Non-pigmented ciliary epithelial cell (primary cell): Measurements from ENCODE around the gene ABCA8.
"Not testable (repeated sequence)": the region's sequence is repeated elsewhere in the genome, so short reads cannot be mapped to it uniquely, and the experiment has no call there.

ENCODE experiments used
- DNase-seq: peaks from one replicate; pipeline ENCODE4 v3.0.0-alpha.2; 2010; ENCODE audit warnings: low read depth

The ABCA8 gene

GRCh38 chr17:68943812-68944182 is 11.4 kb downstream of the ABCA8 start:
- DNase-seq, result not testable (repeated sequence)

GRCh38 chr17:68943123-68943811 is 11.9 kb downstream of the ABCA8 start:
- DNase-seq, result no peak

GRCh38 chr17:68942389-68942788 is 12.8 kb downstream of the ABCA8 start:
- no peak for DNase-seq

DNA sequence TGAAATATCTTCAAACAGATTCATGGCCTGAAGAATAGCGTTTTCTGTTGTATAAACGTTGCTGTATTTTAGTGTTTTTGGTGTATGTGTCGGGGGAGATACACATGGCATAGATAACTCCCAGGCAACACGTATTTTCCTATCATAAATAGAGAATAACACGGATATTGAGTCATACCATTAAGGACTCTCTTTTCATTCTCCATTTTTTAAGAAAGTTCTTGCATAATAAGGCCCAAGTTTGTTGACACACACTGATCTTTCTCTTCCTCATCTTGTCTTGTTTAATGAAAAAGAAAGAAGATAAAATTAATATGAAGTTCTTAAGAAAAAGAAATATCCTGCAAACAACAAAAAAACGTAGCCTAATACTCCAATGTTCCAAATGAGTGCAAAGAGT is 13.4 kb downstream of the ABCA8 start:
- no peak for DNase-seq

- DNase-seq, result no peak
Observed at GRCh38 chr17:68939195-68939594, 16.0 kb downstream of the ABCA8 start.

DNA sequence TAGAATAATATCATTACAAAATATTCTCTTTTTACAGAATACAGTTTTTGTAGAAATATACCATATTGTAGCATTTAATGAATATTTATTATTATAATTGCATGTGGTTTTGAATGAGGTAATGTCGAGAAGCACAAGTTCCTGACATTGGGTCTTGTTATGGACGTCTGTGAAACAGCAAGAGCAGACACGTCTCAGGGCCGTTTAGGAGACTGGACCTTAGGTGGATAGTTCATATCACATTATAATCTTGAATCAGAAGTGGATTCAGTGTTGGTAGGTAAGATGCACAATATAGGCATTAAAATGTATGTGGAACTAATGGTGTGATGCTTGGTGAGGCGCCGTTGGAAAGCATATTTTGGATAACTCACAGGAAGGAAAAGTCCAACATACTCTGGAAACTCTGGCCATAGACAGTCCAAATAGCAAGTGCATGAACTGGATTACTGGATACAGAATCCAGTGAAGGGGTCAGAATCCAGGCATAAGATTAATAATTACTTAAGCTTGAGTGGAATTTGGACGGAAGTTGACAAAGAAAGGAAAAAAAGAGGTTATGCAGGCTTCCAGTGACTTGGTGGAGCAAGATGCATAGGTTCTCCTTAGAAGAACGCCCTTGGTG is 17.2 kb downstream of the ABCA8 start:
- no peak for DNase-seq

GRCh38 chr17:68927516-68927915 is 27.7 kb downstream of the ABCA8 start:
- no peak for DNase-seq

GRCh38 chr17:68924793-68925720 is 30.1 kb downstream of the ABCA8 start:
- no peak for DNase-seq

DNA sequence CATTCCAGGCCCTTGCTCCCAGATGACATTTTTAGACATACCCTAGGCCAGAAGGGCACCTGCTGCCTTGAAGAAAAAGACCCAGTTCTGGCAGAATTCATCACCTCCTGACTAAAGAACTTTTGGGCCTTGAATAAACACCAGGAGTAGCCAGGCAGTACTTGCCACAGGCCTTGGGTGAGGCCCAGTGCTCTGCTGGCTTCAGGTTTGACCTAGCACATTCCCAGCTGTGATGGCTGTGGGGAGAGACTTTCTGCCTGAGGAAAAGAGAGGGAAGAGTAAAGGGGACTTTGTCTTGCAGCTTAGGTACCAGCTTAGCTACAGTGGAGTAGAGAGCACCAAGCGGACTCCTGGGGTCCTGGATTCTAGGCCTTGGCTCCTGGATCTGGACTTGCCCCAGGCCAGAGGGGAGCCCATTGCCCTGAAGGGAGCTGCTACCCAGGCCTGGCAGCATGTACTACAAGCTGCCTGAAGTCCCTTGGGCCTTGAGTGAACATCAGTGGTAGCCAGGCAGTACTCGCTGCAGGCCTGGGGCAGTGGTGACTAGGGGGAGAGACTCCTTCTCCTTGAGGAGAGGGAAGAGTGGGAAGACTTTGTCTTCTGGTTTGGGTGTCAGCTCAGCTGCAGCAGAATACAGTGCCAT is 44.3 kb downstream of the ABCA8 start:
- no peak for DNase-seq

DNA sequence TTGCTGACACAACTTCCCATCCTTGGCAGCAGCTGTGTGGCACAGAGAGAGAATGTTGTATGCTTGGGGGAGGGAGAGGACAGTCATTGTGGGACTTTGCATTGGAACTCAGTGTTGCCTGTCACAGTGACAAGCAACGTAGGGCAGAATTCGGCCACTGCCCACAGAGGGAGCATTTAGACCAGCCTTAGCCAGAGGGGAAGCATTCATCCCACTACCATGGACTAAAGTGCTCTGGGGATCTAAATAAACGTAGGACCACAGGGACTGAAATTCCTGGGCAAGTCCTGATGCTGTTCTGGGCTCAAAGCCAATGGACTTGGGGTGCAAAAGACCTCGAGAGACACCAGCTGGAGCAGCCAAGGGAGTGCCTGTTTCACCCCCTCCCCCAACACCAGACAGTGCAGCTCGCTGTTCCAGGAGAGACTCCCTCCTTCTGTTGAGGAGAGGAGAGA is 44.9 kb downstream of the ABCA8 start:
- peak; percentile 2 for DNase-seq

GRCh38 chr17:68909066-68909465 is 46.1 kb downstream of the ABCA8 start:
- DNase-seq, result peak; percentile 92

- no peak for DNase-seq
Observed at GRCh38 chr17:68908045-68908444, 47.1 kb downstream of the ABCA8 start.

DNA sequence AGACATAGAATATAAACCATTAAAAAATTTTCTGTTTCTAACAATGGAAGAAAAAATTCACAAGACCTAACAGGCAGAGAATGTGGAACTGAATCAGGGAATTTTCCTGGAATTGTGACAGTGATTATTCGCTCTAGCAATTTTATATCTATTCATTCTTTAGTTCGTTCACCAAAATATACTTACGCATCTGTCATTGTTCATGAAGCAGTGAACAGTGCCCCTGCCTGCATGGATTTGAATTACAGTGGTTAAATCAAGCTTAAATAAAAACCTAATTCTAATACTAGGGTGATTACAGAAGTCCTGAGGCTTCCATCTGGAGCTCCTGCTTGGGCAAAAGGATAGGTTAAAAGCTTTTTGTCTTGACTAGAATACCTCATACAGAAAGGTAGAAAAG is 48.6 kb downstream of the ABCA8 start:
- peak; percentile 27 for DNase-seq

DNA sequence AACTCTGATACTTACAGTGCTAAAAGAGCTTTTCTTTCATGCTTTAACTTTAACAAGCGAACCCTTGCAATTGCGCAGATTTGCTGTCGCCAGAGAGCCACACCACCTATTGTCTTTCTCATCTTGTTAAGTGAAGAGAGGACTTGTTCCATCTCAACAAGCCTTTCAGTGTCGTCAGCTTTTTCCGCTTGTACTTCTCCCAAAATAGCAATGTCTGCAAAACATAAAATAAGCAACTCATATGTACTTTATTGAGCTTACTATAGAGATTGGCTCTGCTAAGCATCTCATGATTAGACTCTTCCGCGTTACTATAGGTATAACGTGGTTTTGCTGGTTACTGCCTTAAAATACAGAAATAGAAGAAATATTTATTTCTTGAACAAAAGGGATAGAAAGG is 51.9 kb downstream of the ABCA8 start:
- DNase-seq, result no peak

DNA sequence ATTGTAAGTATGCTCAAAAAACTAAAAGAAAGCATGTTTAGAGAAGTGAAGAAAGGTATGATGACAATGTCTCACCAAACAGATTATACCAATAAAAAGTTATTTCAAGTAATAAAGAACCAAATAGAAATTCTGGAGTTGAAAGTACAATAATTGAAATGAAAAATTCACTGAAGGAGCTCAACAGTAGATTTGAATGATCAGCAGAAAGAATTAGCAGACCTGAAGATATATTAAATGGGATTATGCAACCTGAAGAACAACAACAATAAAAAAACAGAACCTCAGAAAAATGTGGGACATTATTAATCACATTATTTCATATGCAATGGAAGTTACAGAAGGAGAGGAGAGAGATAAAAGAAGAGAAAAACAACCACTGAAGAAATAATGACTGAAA is 57.6 kb downstream of the ABCA8 start:
- no peak for DNase-seq

DNA sequence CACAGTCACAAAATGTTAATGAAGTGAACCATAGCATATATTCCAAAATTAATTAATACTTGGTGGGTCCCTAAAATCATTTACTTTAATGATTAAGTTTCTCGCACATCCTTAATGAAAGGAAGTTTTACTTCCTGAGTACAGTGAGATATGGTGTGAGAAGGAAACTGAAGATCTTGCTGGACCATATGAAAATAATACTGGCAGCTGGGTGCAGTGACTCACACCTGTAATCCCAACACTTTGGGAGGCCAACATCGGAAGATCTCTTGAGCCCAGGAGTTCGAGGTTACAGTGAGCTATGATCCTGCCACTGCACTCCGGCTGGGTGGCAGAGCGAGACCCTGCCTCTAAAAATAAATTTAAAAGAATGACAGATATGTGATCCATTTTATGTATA is 62.5 kb downstream of the ABCA8 start:
- DNase-seq, result no peak

DNA sequence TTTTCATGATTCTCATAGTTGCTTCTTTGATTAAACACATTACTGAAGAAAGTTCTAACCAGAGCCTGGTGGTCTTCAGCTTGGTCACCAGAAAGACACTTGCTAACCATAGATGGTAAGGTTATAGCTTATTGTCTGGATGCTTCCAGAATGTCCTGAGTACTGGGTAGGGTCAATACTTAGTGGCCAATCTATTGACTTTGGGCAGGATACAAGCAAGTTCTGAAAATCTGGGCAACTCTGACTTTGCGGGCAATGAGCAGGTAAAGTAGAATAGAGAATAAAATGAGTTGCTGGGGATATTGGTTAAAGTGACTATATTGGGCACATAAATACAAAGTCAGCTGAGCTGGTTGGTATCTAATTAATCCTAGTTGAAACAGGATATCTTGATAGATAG is 63.0 kb downstream of the ABCA8 start:
- DNase-seq, result no peak

- DNase-seq, result no peak
Observed at GRCh38 chr17:68886401-68886800, 68.8 kb downstream of the ABCA8 start.

DNA sequence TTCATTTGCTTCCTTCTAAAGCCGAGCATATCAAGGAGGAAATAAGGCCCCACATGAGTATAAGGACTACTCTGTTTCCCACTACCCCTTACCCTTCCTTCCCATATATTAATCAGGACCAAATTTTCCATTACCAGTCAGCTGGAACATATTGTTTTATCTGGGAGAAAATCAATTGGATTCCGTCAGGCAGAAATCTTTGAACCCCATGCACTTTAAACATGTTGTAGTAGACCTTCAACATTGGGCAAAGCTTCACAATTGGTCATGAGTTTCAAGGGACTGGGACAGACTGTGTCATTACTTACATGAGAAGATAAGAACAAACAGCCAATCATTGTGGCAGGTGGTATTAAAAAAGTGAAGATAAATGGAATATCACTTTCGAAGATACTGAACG is 70.3 kb downstream of the ABCA8 start:
- no peak for DNase-seq

DNA sequence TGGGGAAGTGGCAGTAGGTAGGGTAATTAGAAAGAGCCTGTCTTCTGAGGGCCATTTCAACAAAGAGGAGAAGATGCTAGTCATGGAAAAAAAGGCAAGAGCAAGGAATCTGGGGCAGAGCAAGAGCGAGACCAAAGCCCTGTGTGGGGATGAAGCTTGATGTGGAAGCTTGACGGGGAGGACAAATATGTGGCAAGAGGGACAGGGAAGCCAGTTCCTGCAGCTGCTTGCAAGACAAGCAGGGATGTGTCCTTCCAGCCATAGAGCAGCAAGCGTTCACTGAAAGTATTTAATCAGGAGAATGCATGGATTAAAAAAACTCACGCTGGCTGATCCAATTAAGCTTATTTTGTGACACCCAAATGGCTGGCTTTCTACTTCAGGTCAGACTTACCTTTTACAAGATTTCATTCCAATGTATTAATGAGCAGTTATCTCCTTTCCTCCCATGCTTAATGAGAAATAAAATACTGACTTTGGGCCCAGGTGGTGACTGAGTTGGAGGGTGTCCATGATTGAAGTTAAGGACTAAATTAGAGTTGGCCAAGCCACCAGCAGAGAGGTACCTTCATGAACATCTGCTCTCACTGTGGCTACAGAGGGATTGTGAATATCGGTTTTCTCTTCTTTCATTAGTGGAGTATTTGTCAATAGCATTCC is 76.8 kb downstream of the ABCA8 start:
- DNase-seq, result no peak

DNA sequence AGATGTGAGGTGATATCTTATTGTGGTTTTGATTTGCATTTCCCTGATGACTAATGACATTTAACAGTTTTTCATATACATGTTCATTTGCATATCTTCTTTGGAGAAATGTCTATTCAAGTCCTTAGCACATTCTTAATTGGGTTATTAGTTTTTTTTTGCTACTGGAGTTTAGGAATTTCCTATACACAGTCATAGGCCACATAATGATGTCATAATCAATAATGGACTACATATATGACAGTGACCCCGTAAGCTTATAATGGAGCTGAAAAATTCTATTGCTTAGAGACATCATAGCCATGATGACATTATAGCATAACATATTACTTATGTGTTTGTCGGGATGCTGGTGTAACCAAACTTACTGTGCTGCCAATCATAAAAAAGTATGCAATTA is 83.7 kb downstream of the ABCA8 start:
- DNase-seq, result no peak

DNA sequence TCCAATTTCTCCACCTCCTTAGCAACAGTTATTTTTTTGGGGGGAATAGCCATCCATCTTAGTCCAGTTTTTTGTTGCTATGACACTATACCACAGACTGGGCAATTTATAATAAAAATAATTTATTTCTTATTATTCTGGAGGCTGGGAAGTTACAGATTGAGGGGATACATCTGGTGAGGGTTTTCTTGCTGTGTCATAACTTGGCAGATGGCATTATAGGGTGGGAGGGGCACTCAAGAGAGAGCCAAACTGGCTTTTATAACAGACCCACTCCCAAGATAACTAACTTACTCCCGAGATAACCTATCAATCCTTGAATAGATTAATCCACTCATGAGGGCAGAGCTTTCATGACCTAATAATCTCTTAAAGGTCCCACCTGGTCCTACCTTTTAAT is 84.2 kb downstream of the ABCA8 start:
- DNase-seq, result no peak
